GM19468 (cell line): ENCODE results near the gene CD22.

Source experiments
- ATAC-seq: cut with Tn5 transposase; IDR thresholded peaks from one replicate; pipeline ENCODE4 v1.9.1; 2021; ENCODE audit warnings: mild to moderate bottlenecking, moderate library complexity, moderate number of reproducible peaks; ENCODE audit not compliant: unreplicated experiment; ENCODE audit errors: extremely low read depth

Gene CD22

GRCh38 chr19:35294859-35295791, 33.9 kb upstream of the CD22 start:
- no peak for ATAC-seq

GRCh38 chr19:35295792-35296462, 33.1 kb upstream of the CD22 start:
- ATAC-seq: no peak

GRCh38 chr19:35296644-35297514, 32.1 kb upstream of the CD22 start:
- no peak for ATAC-seq

GRCh38 chr19:35297515-35297848, 31.5 kb upstream of the CD22 start:
- no peak for ATAC-seq

- no peak for ATAC-seq
Observed at GRCh38 chr19:35297922-35298321, 31.1 kb upstream of the CD22 start.

- ATAC-seq: no peak
Observed at GRCh38 chr19:35298561-35298972, 30.4 kb upstream of the CD22 start.

GRCh38 chr19:35299523-35300338, 29.3 kb upstream of the CD22 start:
- ATAC-seq: no peak

- ATAC-seq: no peak
Observed at GRCh38 chr19:35300339-35300649, 28.7 kb upstream of the CD22 start.

- no peak for ATAC-seq
Observed at GRCh38 chr19:35301961-35302360, 27.0 kb upstream of the CD22 start.

- no peak for ATAC-seq
Observed at GRCh38 chr19:35302446-35302845, 26.5 kb upstream of the CD22 start.

- ATAC-seq: no peak
Observed at GRCh38 chr19:35303357-35303915, 25.6 kb upstream of the CD22 start.

GRCh38 chr19:35304036-35304435, 25.0 kb upstream of the CD22 start:
- ATAC-seq: no peak

- ATAC-seq: no peak
Observed at GRCh38 chr19:35305181-35305580, 23.8 kb upstream of the CD22 start.

GRCh38 chr19:35306473-35307246, 22.3 kb upstream of the CD22 start:
- no peak for ATAC-seq

GRCh38 chr19:35307931-35308330, 21.1 kb upstream of the CD22 start:
- no peak for ATAC-seq

GRCh38 chr19:35308910-35309309, 20.1 kb upstream of the CD22 start:
- ATAC-seq: no peak

- ATAC-seq: no peak
Observed at GRCh38 chr19:35309481-35310279, 19.3 kb upstream of the CD22 start.

GRCh38 chr19:35310331-35310730, 18.7 kb upstream of the CD22 start:
- ATAC-seq: no peak
